ENCODE measurements around the gene CST3.

The CST3 gene

DNA sequence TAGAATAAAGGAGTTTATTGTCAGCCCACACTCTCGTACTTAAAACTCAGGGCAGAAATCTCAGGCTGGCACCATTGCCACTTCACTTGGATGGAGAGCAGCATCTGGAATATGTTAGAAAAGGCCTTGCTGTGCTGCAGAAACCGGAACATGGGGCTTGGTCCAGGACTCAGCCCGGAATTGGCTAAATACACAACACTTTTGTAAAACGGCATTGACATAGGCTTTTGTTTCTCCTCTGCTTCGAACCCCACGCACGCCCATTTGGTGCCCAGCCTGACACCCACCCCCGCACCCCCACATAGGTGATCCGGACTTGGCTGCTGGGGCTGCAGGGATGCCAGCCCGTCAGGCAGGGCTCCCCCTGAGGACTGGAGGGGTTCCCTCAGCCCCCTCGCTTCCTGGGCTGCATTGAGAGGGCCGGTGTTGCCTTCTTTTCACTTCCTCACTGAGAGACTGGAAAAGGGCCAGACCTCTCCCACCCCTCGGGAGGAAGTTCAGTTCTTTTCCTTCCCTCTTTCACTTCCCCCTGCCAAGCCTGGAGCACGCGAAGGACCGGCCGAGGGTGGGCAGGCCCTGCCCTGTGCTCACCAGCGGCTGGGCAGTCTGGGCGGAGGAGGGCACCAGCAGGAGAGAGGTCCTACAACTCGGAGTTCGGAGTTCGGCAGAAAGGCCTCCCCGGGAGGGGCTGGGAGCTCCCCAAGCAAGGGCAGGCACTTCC is 17.9 kb upstream of the CST3 start:
- DNase-seq (no peak), ATAC-seq (ENCODE audit: insufficient read depth, low read depth) (no peak)
- Histone ChIP-seq H3K4me3 (ENCODE audit: low read depth in 1 of 2, low read length in 2 of 2) (no peak overlapping the region), H3K9ac (ENCODE audit: low read depth, low read length) (no peak overlapping the region), H4K20me1 (ENCODE audit: insufficient read depth, low read length) (no peaks in the 10 kb centered on the region), H3K9me3 (ENCODE audit: insufficient read depth, low read length, severe bottlenecking) (no peaks in the 10 kb centered on the region), H3K4me2 (ENCODE audit: insufficient read depth, low read length) (no peak overlapping the region), H3K4me1 (ENCODE audit: insufficient read depth, low read length) (no peaks in the 10 kb centered on the region), H3K27me3 (ENCODE audit: insufficient read depth, low read length, poor library complexity) (peaks cover 23% of the 10 kb centered on the region), H3K36me3 (ENCODE audit: insufficient read depth, low read length) (no peaks in the 10 kb centered on the region), H3K79me2 (ENCODE audit: insufficient read depth, low read length) (no peaks in the 10 kb centered on the region), H2AFZ (ENCODE audit: low read depth, low read length) (0 out of 2 replicates have a peak overlapping the region, but pooled peaks have one; percentile 14), H3K27ac (ENCODE audit: low read length) (no peak overlapping the region)
- no peak for TF ChIP-seq EZH2 (IDR thresholded peaks at IDR 0.05; ENCODE audit: borderline replicate concordance, low read depth, low read length, severe bottlenecking)
- TF ChIP-seq, protein P1, sequence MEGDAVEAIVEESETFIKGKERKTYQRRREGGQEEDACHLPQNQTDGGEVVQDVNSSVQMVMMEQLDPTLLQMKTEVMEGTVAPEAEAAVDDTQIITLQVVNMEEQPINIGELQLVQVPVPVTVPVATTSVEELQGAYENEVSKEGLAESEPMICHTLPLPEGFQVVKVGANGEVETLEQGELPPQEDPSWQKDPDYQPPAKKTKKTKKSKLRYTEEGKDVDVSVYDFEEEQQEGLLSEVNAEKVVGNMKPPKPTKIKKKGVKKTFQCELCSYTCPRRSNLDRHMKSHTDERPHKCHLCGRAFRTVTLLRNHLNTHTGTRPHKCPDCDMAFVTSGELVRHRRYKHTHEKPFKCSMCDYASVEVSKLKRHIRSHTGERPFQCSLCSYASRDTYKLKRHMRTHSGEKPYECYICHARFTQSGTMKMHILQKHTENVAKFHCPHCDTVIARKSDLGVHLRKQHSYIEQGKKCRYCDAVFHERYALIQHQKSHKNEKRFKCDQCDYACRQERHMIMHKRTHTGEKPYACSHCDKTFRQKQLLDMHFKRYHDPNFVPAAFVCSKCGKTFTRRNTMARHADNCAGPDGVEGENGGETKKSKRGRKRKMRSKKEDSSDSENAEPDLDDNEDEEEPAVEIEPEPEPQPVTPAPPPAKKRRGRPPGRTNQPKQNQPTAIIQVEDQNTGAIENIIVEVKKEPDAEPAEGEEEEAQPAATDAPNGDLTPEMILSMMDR (IDR thresholded peaks at IDR 0.05; ENCODE audit: borderline replicate concordance, extremely low read depth, low read length, poor library complexity, severe bottlenecking) = no peak

DNA sequence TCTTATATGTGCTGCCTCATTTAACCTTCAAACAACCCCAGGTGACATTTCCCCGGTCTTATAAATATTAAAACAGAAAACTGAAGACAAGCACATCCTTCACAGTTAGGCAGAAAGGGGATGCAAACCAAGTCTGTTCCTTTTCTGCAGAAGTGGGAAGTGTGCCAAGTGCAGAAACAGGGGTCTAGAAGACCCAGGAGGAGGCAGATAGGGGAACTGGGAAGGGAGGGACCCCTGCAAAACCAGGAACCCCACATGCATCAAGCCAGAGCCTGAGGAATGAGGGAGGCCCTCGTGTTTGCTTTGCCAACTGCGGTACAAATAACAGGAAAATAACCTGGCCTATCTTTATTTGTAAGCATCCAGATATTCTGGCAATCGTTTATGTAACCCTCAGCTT is 17.0 kb upstream of the CST3 start:
- H3K4me3 ChIP-seq (ENCODE audit: low read depth in 1 of 2, low read length in 2 of 2) = no peak overlapping the region
- ATAC-seq (ENCODE audit: insufficient read depth, low read depth) (no peak), DNase-seq (no peak)
- H3K27ac ChIP-seq (ENCODE audit: low read length) = no peak overlapping the region
- no peak overlapping the region for H3K9ac ChIP-seq (ENCODE audit: low read depth, low read length)
- no peaks in the 10 kb centered on the region for H3K4me1 ChIP-seq (ENCODE audit: insufficient read depth, low read length)
- no peak overlapping the region for H3K4me2 ChIP-seq (ENCODE audit: insufficient read depth, low read length)
- no peaks in the 10 kb centered on the region for H3K9me3 ChIP-seq (ENCODE audit: insufficient read depth, low read length, severe bottlenecking)
- H4K20me1 ChIP-seq (ENCODE audit: insufficient read depth, low read length) = no peaks in the 10 kb centered on the region
- H2AFZ ChIP-seq (ENCODE audit: low read depth, low read length) = no peak overlapping the region
- no peaks in the 10 kb centered on the region for H3K79me2 ChIP-seq (ENCODE audit: insufficient read depth, low read length)
- no peak for TF ChIP-seq EZH2 (IDR thresholded peaks at IDR 0.05; ENCODE audit: borderline replicate concordance, low read depth, low read length, severe bottlenecking)
- TF ChIP-seq, protein P1 (IDR thresholded peaks at IDR 0.05; ENCODE audit: borderline replicate concordance, extremely low read depth, low read length, poor library complexity, severe bottlenecking) = no peak
- peaks cover 23% of the 10 kb centered on the region for H3K27me3 ChIP-seq (ENCODE audit: insufficient read depth, low read length, poor library complexity)
- H3K36me3 ChIP-seq (ENCODE audit: insufficient read depth, low read length) = no peaks in the 10 kb centered on the region

DNA sequence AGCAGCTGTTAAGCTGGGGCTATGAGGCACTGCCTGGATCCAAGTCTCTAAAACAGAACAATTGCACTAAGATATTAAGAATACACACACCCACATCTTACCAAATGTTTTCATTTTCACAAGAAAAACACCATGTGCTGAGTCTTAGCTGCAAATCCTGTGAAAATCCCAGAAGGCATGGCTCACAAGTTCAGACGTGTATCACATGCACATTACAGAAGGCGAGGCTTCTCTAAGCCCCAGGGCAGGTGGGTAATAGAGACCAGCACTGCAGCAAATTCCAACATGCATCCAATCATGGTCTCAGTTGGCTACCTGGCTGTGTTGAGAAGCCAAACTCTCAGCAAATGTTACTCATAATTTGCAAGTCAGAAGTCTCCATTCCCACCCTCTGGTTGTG is 16.2 kb upstream of the CST3 start:
- Histone ChIP-seq H3K9ac (ENCODE audit: low read depth, low read length) (no peak overlapping the region), H3K4me3 (ENCODE audit: low read depth in 1 of 2, low read length in 2 of 2) (no peak overlapping the region), H2AFZ (ENCODE audit: low read depth, low read length) (no peak overlapping the region), H4K20me1 (ENCODE audit: insufficient read depth, low read length) (no peaks in the 10 kb centered on the region), H3K4me1 (ENCODE audit: insufficient read depth, low read length) (no peaks in the 10 kb centered on the region), H3K36me3 (ENCODE audit: insufficient read depth, low read length) (no peaks in the 10 kb centered on the region), H3K27ac (ENCODE audit: low read length) (no peak overlapping the region), H3K4me2 (ENCODE audit: insufficient read depth, low read length) (no peak overlapping the region), H3K27me3 (ENCODE audit: insufficient read depth, low read length, poor library complexity) (peaks cover 23% of the 10 kb centered on the region), H3K9me3 (ENCODE audit: insufficient read depth, low read length, severe bottlenecking) (no peaks in the 10 kb centered on the region), H3K79me2 (ENCODE audit: insufficient read depth, low read length) (no peaks in the 10 kb centered on the region)
- no peak for ATAC-seq (ENCODE audit: insufficient read depth, low read depth)
- DNase-seq = no peak
- TF ChIP-seq, protein P1 (IDR thresholded peaks at IDR 0.05; ENCODE audit: borderline replicate concordance, extremely low read depth, low read length, poor library complexity, severe bottlenecking) = no peak
- no peak for TF ChIP-seq EZH2 (IDR thresholded peaks at IDR 0.05; ENCODE audit: borderline replicate concordance, low read depth, low read length, severe bottlenecking)

All from DND-41 (cell line).